Endodermal cell (in vitro differentiated cells): Measurements from ENCODE around the gene PDHA2. TPM values are rescaled to one million over a fixed set of nuclear protein-coding genes. Genes with fewer than 3 reads are reported as not detected.

Experiments used
- DNase-seq: peaks from one replicate; pipeline ENCODE4 v3.0.0-alpha.2; 2017
- H3K27ac ChIP-seq: 2 replicates; pipeline ENCODE4 v1.5.1; 2013; ENCODE audit warnings: mild to moderate bottlenecking, low read depth, low read length, moderate library complexity
- H3K27me3 ChIP-seq: 2 replicates; pipeline ENCODE4 v1.6.1; 2013; ENCODE audit warnings: mild to moderate bottlenecking, low read length, moderate library complexity; ENCODE audit not compliant: insufficient read depth, control insufficient read depth, poor library complexity, severe bottlenecking
- H3K36me3 ChIP-seq: 2 replicates; pipeline ENCODE4 v1.7.0; 2013; ENCODE audit warnings: mild to moderate bottlenecking, low read length, moderate library complexity; ENCODE audit not compliant: control insufficient read depth, insufficient read depth
- H3K4me1 ChIP-seq: one replicate; pipeline ENCODE4 v1.7.0; 2013; ENCODE audit warnings: low read length; ENCODE audit not compliant: control insufficient read depth, insufficient read depth
- H3K4me3 ChIP-seq: 2 replicates; pipeline ENCODE4 v1.5.1; 2013; ENCODE audit warnings: mild to moderate bottlenecking, low read length, moderate library complexity
- H3K9ac ChIP-seq: 2 replicates; pipeline ENCODE4 v1.6.1; 2013; ENCODE audit warnings: mild to moderate bottlenecking, low read length, moderate library complexity; ENCODE audit not compliant: poor library complexity, severe bottlenecking; ENCODE audit errors: extremely low read depth
- H3K9me3 ChIP-seq: 2 replicates; pipeline ENCODE4 v1.6.1; 2013; ENCODE audit warnings: mild to moderate bottlenecking, low read length, moderate library complexity; ENCODE audit not compliant: control insufficient read depth
- H3K27ac Mint-ChIP-seq: 2 replicates; pipeline ENCODE4 v1.8.0; 2020; ENCODE audit warnings: mixed read lengths
- H3K27me3 Mint-ChIP-seq: 2 replicates; pipeline ENCODE4 v1.8.0; 2021; ENCODE audit warnings: mild to moderate bottlenecking, mixed read lengths; ENCODE audit not compliant: insufficient read depth
- H3K36me3 Mint-ChIP-seq: 2 replicates; pipeline ENCODE4 v1.8.0; 2020; ENCODE audit warnings: low read depth, mixed read lengths
- H3K4me1 Mint-ChIP-seq: 2 replicates; pipeline ENCODE4 v1.8.0; 2020; ENCODE audit warnings: mixed read lengths
- H3K4me3 Mint-ChIP-seq: 2 replicates; pipeline ENCODE4 v1.8.0; 2020; ENCODE audit warnings: mild to moderate bottlenecking, moderate library complexity, mixed read lengths
- H3K9me3 Mint-ChIP-seq: 2 replicates; pipeline ENCODE4 v1.8.0; 2020; ENCODE audit warnings: mild to moderate bottlenecking, mixed read lengths
- CTCF ChIP-seq: fragments of 200-600 bp; sonication (generic); conservative IDR thresholded peaks from 2 replicates; pipeline ENCODE4 v1.5.0; 2021; ENCODE audit warnings: antibody characterized with exemption, mild to moderate bottlenecking
- WGBS, 2 experiments: methylation state at CpG; one replicate each; pipeline versions ENCODE4 v1.1.5 to v1.1.7; 2013; ENCODE audit warnings: missing lambda C conversion rate in 2 of 2, mixed read lengths in 1 of 2; ENCODE audit not compliant: insufficient coverage in 1 of 2, insufficient read length in 1 of 2; 5-methylcytosine and 5-hydroxymethylcytosine counted together
- long read RNA-seq, 4 experiments: library from polyadenylated mRNA in 2 of 4; library from RNA in 1 of 4; library from capped mRNA in 1 of 4; stranded (forward) in 3 of 4; unstranded in 1 of 4; transcript quantifications; one replicate each; pipeline ENCODE4 v2.0.0, GENCODE V29; 2020 to 2021; ENCODE audit warnings: inconsistent platforms in 1 of 4
- polyA plus RNA-seq, 2 experiments: library from polyadenylated mRNA; stranded (reverse); fragments of 50-300 nt; gene quantifications; one replicate each; pipeline ENCODE4 v1.2.3, GENCODE V29; 2013
- total RNA-seq, 2 donors: library from RNA; stranded (reverse); fragmentation: NEBNext Ultra II Directional in 1 of 2; extraction: Animal tissue kit (Norgen Biotek cat#: 25700) in 1 of 2; gene quantifications; 2 replicates in 1 of 2; 3 replicates in 1 of 2; pipeline ENCODE4 v1.2.1, GENCODE V29; 2021

The PDHA2 gene
- total RNA-seq = not detected
- polyA plus RNA-seq (2013, experiment 1 of 2) = not detected
- not detected for polyA plus RNA-seq (2013, experiment 2 of 2)
- long read RNA-seq, experiment 1 = 0 reads
- long read RNA-seq, experiment 2 = 0 reads
- long read RNA-seq, experiment 3 = 0 reads
- long read RNA-seq, experiment 4 = 0 reads

- WGBS, 2 experiments = 96 to 99% methylated on average over 18 to 22 of the region's 22 CpGs
Measured at GRCh38 chr4:95839891-95840290, at the start of gene PDHA2. Gene PDHA2, plus strand, starts transcription at chr4:95840093. Its CDS starts 58 bp downstream, at chr4:95840151.

GRCh38 chr4:95798003-95798402 is 41.9 kb upstream of the PDHA2 start:
- Histone ChIP-seq H3K27me3 (no peaks in the 10 kb centered on the region), H3K9me3 (peaks cover 5% of the 10 kb centered on the region), H3K36me3 (no peaks in the 10 kb centered on the region), H3K4me3 (no peak overlapping the region), H3K27ac (no peak overlapping the region), H3K9ac (no peak overlapping the region), H3K4me1 (peaks cover 3% of the 10 kb centered on the region)
- Mint-ChIP-seq H3K36me3 (peaks cover 2% of the 10 kb centered on the region), H3K9me3 (peaks cover 32% of the 10 kb centered on the region), H3K4me3 (no peak overlapping the region), H3K27ac (no peak overlapping the region), H3K4me1 (peaks cover 7% of the 10 kb centered on the region), H3K27me3 (no peaks in the 10 kb centered on the region)
- no peak for DNase-seq
- no peak for TF ChIP-seq CTCF
- 97% methylated on average over 2 of the region's 2 CpGs; no CpG with 5 or more reads in 1 of the 2 experiments for WGBS, 2 experiments

More at GRCh38 chr4:95839891-95840290, at the start of gene PDHA2:
- H3K36me3 ChIP-seq = no peaks in the 10 kb centered on the region
- Mint-ChIP-seq H3K4me3 (no peak within 1 kb of the TSS), H3K4me1 (peaks cover 9% of the 10 kb centered on the region), H3K27me3 (no peaks in the 10 kb centered on the region), H3K9me3 (no peaks in the 10 kb centered on the region), H3K27ac (no peak within 1 kb of the TSS), H3K36me3 (no peaks in the 10 kb centered on the region)
- DNase-seq = no peak
- no peak for TF ChIP-seq CTCF
- H3K4me1 ChIP-seq = no peaks in the 10 kb centered on the region
- no peaks in the 10 kb centered on the region for H3K9me3 ChIP-seq
- H3K27me3 ChIP-seq = no peaks in the 10 kb centered on the region
- no peak within 1 kb of the TSS for H3K9ac ChIP-seq
- no peak within 1 kb of the TSS for H3K4me3 ChIP-seq
- H3K27ac ChIP-seq = no peak within 1 kb of the TSS

- no peak overlapping the region for H3K4me3 ChIP-seq
- no peaks in the 10 kb centered on the region for H3K27me3 ChIP-seq
- no peak for TF ChIP-seq CTCF
- H3K9ac ChIP-seq = no peak overlapping the region
- H3K9me3 ChIP-seq = peaks cover 9% of the 10 kb centered on the region
- Mint-ChIP-seq H3K4me3 (no peak overlapping the region), H3K27ac (no peak overlapping the region), H3K4me1 (peaks cover 7% of the 10 kb centered on the region), H3K9me3 (peaks cover 24% of the 10 kb centered on the region), H3K36me3 (peaks cover 2% of the 10 kb centered on the region), H3K27me3 (no peaks in the 10 kb centered on the region)
- H3K27ac ChIP-seq = no peak overlapping the region
- H3K4me1 ChIP-seq = peaks cover 3% of the 10 kb centered on the region
- peak; percentile 63 for DNase-seq
- WGBS, 2 experiments = 61 to 67% methylated on average over 1 to 3 of the region's 3 CpGs
- H3K36me3 ChIP-seq = no peaks in the 10 kb centered on the region
Measured at GRCh38 chr4:95798727-95799126, 41.2 kb upstream of the PDHA2 start.
